Caco-2 (cell line): ENCODE measurements around the gene BMP10. TPM values are rescaled to one million over a fixed set of nuclear protein-coding genes. Genes with fewer than 3 reads are reported as not detected.

Experiments used
- BruUV-seq: library from RNA; stranded (reverse); fragments of 400-500 nt; replicated peaks from 2 replicates; lab custom pipeline; 2021; lab: Mats Ljungman, UMichigan
- CTCF ChIA-PET: fragments of 300-600 bp; sonication (Branson Sonifier 250); formaldehyde crosslinking; loops from one replicate; lab custom pipeline; 2022; ENCODE audit warnings: antibody characterized with exemption; lab: Charles Lee
- POLR2A ChIA-PET: fragments of 300-600 bp; sonication (Branson Sonifier 250); formaldehyde crosslinking; loops from one replicate; lab custom pipeline; 2022; ENCODE audit warnings: antibody characterized with exemption; lab: Charles Lee
- DNase-seq, 2 experiments: peaks; one replicate each; pipeline versions ENCODE4 v3.0.0 to v3.0.0-alpha.2; 2020 to 2022
- H3K27me3 ChIP-seq: replicated peaks from 2 replicates; pipeline ENCODE4 v1.6.0; 2011; ENCODE audit warnings: low read length; ENCODE audit not compliant: control insufficient read depth, insufficient read depth
- H3K36me3 ChIP-seq: 2 replicates; pipeline ENCODE4 v1.5.1; 2011; ENCODE audit warnings: low read length; ENCODE audit not compliant: control insufficient read depth, insufficient read depth
- H3K4me1 ChIP-seq: fragments of 250-450 bp; sonication (Bioruptor Pico); 2 replicates; pipeline ENCODE4 v1.5.1; 2020; ENCODE audit warnings: mild to moderate bottlenecking
- H3K4me3 ChIP-seq: 2 replicates; pipeline ENCODE4 v1.5.1; 2011; ENCODE audit warnings: low read depth, mild to moderate bottlenecking, control low read depth, low read length
- H3K9me3 ChIP-seq: fragments of 250-450 bp; sonication (Bioruptor Pico); 2 replicates; pipeline ENCODE4 v1.5.1; 2020; ENCODE audit warnings: mild to moderate bottlenecking, moderate library complexity
- H3K27ac Mint-ChIP-seq: one replicate; pipeline ENCODE4 v1.8.0; 2022; ENCODE audit warnings: mixed read lengths; ENCODE audit not compliant: unreplicated experiment
- H3K27me3 Mint-ChIP-seq: one replicate; pipeline ENCODE4 v1.8.0; 2022; ENCODE audit warnings: mixed read lengths; ENCODE audit not compliant: insufficient read depth, unreplicated experiment
- H3K36me3 Mint-ChIP-seq: one replicate; pipeline ENCODE4 v1.8.0; 2022; ENCODE audit warnings: mild to moderate bottlenecking, mixed read lengths; ENCODE audit not compliant: insufficient read depth, unreplicated experiment
- H3K4me1 Mint-ChIP-seq: one replicate; pipeline ENCODE4 v1.8.0; 2022; ENCODE audit warnings: low read depth, mixed read lengths; ENCODE audit not compliant: unreplicated experiment
- H3K4me3 Mint-ChIP-seq: one replicate; pipeline ENCODE4 v1.8.0; 2022; ENCODE audit warnings: mild to moderate bottlenecking, moderate library complexity, mixed read lengths; ENCODE audit not compliant: unreplicated experiment
- H3K9me3 Mint-ChIP-seq: one replicate; pipeline ENCODE4 v1.8.0; 2022; ENCODE audit warnings: mixed read lengths; ENCODE audit not compliant: unreplicated experiment
- CTCF ChIP-seq, 2 experiments: fragments of 200-600 bp in 1 of 2; IDR thresholded peaks; 1 replicate in 1 of 2; 2 replicates in 1 of 2; pipeline versions ENCODE4 v1.5.1 to v1.8.0; 2011 to 2022; ENCODE audit warnings: antibody characterized with exemption in 1 of 2, control low read depth in 1 of 2, inconsistent platforms in 1 of 2, low read depth in 1 of 2, low read length in 1 of 2, mild to moderate bottlenecking in 1 of 2, moderate library complexity in 1 of 2; ENCODE audit not compliant: insufficient read depth in 1 of 2, severe bottlenecking in 1 of 2, unreplicated experiment in 1 of 2
- intact Hi-C: fragments of 100-400 bp; cut with micrococcal nuclease; formaldehyde crosslinking; loops from one replicate; pipeline ENCODE4 v1.10.0; 2022; ENCODE audit not compliant: unreplicated experiment
- total RNA-seq: library from RNA; stranded (reverse); gene quantifications from 2 replicates; pipeline ENCODE4 v1.2.3, GENCODE V29; 2022

Gene BMP10
- total RNA-seq, 1 experiment from 2014 or later = not detected

- no peak overlapping the region for H3K27ac Mint-ChIP-seq
- H3K4me1 ChIP-seq = peaks cover 5% of the 10 kb centered on the region; the same call in 1 of the 2 replicates
- H3K27me3 Mint-ChIP-seq = peaks cover 4% of the 10 kb centered on the region
- no TSS peak for BruUV-seq
- no peak for TF ChIP-seq CTCF (IDR thresholded peaks at IDR 0.05; ENCODE audit: insufficient read depth in 1 of 2, low read depth in 1 of 2, low read length in 1 of 2, severe bottlenecking in 1 of 2, unreplicated experiment in 1 of 2)
- CTCF ChIA-PET = no interaction called here
- H3K4me1 Mint-ChIP-seq = peaks cover 10% of the 10 kb centered on the region
- intact Hi-C loops = no loop called here
- H3K27me3 ChIP-seq = no peaks in the 10 kb centered on the region
- H3K9me3 ChIP-seq = no peaks in the 10 kb centered on the region
- no peak for DNase-seq
- no peaks in the 10 kb centered on the region for H3K36me3 Mint-ChIP-seq
- H3K4me3 Mint-ChIP-seq = no peak overlapping the region
- H3K9me3 Mint-ChIP-seq = no peaks in the 10 kb centered on the region
- POLR2A ChIA-PET = no interaction called here
- H3K36me3 ChIP-seq = no peaks in the 10 kb centered on the region
- no peak overlapping the region for H3K4me3 ChIP-seq
Measured at GRCh38 chr2:68829749-68830148, 41.4 kb downstream of the BMP10 start.

GRCh38 chr2:68828887-68829708, 42.1 kb downstream of the BMP10 start:
- ChIA-PET CTCF (interaction anchor here (0.5 kb wide), 1 partner anchor 154 kb away, joined by 4 read pairs; no protein-coding TSS in a partner anchor), POLR2A (no interaction called here)
- H3K27me3 Mint-ChIP-seq = peaks cover 4% of the 10 kb centered on the region
- no peak overlapping the region for H3K27ac Mint-ChIP-seq
- H3K36me3 Mint-ChIP-seq = no peaks in the 10 kb centered on the region
- H3K9me3 Mint-ChIP-seq = no peaks in the 10 kb centered on the region
- H3K9me3 ChIP-seq = no peaks in the 10 kb centered on the region
- no peak overlapping the region for H3K4me3 Mint-ChIP-seq
- H3K4me1 ChIP-seq = peaks cover 5% of the 10 kb centered on the region; the same call in 1 of the 2 replicates
- H3K4me1 Mint-ChIP-seq = peaks cover 10% of the 10 kb centered on the region
- DNase-seq = peak in 1 of 2 experiments; percentile 12
- H3K27me3 ChIP-seq = no peaks in the 10 kb centered on the region
- intact Hi-C loops = no loop called here
- H3K4me3 ChIP-seq = no peak overlapping the region
- no peaks in the 10 kb centered on the region for H3K36me3 ChIP-seq
- no peak for TF ChIP-seq CTCF (IDR thresholded peaks at IDR 0.05; ENCODE audit: insufficient read depth in 1 of 2, low read depth in 1 of 2, low read length in 1 of 2, severe bottlenecking in 1 of 2, unreplicated experiment in 1 of 2)
- BruUV-seq = no TSS peak

- H3K4me1 ChIP-seq = peaks cover 5% of the 10 kb centered on the region; the same call in 1 of the 2 replicates
- no peak for DNase-seq
- no TSS peak for BruUV-seq
- no peaks in the 10 kb centered on the region for H3K36me3 ChIP-seq
- no peaks in the 10 kb centered on the region for H3K36me3 Mint-ChIP-seq
- no peak overlapping the region for H3K27ac Mint-ChIP-seq
- intact Hi-C loops = no loop called here
- H3K9me3 Mint-ChIP-seq = no peaks in the 10 kb centered on the region
- H3K4me3 Mint-ChIP-seq = no peak overlapping the region
- no peaks in the 10 kb centered on the region for H3K9me3 ChIP-seq
- TF ChIP-seq CTCF (IDR thresholded peaks at IDR 0.05; ENCODE audit: insufficient read depth in 1 of 2, low read depth in 1 of 2, low read length in 1 of 2, severe bottlenecking in 1 of 2, unreplicated experiment in 1 of 2) = no peak
- no peaks in the 10 kb centered on the region for H3K27me3 ChIP-seq
- peaks cover 4% of the 10 kb centered on the region for H3K27me3 Mint-ChIP-seq
- POLR2A ChIA-PET = no interaction called here
- CTCF ChIA-PET = no interaction called here
- H3K4me1 Mint-ChIP-seq = peaks cover 10% of the 10 kb centered on the region
- no peak overlapping the region for H3K4me3 ChIP-seq
Measured at GRCh38 chr2:68827666-68828065, 43.5 kb downstream of the BMP10 start.
